ENCODE measurements around the gene ABCA2.

DNA sequence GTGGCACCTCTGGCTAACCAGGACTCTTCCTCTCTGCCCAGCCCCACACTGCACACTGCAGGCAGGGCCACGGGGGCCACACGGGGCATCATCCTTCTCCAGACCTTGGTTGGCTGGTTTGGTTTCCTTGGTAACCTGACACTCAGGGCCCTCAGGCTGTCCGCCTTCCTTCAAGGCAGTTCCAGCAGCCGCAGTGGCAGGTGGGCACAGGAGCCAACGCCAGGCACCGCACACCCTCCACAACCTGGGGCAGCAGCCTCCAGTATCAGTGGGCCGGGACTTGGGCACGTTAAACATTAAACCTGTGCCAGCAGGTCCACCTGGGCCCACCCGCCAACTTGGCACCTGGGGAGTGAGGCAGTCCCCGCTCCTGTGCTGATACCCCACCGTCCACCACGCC lies 16.0 kb upstream of the ABCA2 start:
- TF ChIP-seq CTCF (conservative IDR thresholded peaks at IDR 0.05; ENCODE audit: low read depth in 2 of 2), result no peak
- TF ChIP-seq EZH2 (IDR thresholded peaks at IDR 0.05; ENCODE audit: low read depth, unreplicated experiment), result no peak
- TF ChIP-seq STAT1 (IDR thresholded peaks at IDR 0.05; ENCODE audit: unreplicated experiment), result no peak
- TF ChIP-seq, protein P1, sequence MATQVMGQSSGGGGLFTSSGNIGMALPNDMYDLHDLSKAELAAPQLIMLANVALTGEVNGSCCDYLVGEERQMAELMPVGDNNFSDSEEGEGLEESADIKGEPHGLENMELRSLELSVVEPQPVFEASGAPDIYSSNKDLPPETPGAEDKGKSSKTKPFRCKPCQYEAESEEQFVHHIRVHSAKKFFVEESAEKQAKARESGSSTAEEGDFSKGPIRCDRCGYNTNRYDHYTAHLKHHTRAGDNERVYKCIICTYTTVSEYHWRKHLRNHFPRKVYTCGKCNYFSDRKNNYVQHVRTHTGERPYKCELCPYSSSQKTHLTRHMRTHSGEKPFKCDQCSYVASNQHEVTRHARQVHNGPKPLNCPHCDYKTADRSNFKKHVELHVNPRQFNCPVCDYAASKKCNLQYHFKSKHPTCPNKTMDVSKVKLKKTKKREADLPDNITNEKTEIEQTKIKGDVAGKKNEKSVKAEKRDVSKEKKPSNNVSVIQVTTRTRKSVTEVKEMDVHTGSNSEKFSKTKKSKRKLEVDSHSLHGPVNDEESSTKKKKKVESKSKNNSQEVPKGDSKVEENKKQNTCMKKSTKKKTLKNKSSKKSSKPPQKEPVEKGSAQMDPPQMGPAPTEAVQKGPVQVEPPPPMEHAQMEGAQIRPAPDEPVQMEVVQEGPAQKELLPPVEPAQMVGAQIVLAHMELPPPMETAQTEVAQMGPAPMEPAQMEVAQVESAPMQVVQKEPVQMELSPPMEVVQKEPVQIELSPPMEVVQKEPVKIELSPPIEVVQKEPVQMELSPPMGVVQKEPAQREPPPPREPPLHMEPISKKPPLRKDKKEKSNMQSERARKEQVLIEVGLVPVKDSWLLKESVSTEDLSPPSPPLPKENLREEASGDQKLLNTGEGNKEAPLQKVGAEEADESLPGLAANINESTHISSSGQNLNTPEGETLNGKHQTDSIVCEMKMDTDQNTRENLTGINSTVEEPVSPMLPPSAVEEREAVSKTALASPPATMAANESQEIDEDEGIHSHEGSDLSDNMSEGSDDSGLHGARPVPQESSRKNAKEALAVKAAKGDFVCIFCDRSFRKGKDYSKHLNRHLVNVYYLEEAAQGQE (IDR thresholded peaks at IDR 0.05; ENCODE audit: unreplicated experiment), result no peak
